H1 (cell line): ENCODE results near the gene LAS1L. TPM values are rescaled to one million over a fixed set of nuclear protein-coding genes. Genes with fewer than 3 reads are reported as not detected.

Experiments
- CTCF ChIA-PET: fragments of 300-600 bp; sonication (Branson Sonifier 250); formaldehyde crosslinking; loops from one replicate; lab custom pipeline; 2021; ENCODE audit not compliant: partially characterized antibody; lab: Charles Lee
- POLR2A ChIA-PET: fragments of 300-600 bp; sonication (Branson Sonifier 250); formaldehyde crosslinking; loops from one replicate; lab custom pipeline; 2021; ENCODE audit warnings: inconsistent platforms; ENCODE audit not compliant: partially characterized antibody; lab: Charles Lee
- DNase-seq, 2 experiments: peaks; one replicate each; pipeline versions ENCODE4 v3.0.0 to v3.0.0-alpha.2; 2010 to 2022; ENCODE audit warnings: low spot score in 2 of 2, low read depth in 1 of 2, mixed read lengths in 1 of 2
- FAIRE-seq: peaks from 2 replicates; lab custom pipeline; 2011; peaks lifted over from hg19 to GRCh38; lab: Jason Lieb, UNC
- H2AFZ ChIP-seq: 2 replicates; pipeline ENCODE4 v1.8.1; 2012; ENCODE audit warnings: low read length, inconsistent platforms
- H2AK5ac ChIP-seq: 2 replicates; pipeline ENCODE4 v1.6.1; 2013; ENCODE audit warnings: low read depth, low read length
- H2BK120ac ChIP-seq: replicated peaks from 2 replicates; pipeline ENCODE3; 2013; ENCODE audit warnings: low read depth, low read length, inconsistent platforms
- H2BK12ac ChIP-seq: 2 replicates; pipeline ENCODE4 v1.6.1; 2013; ENCODE audit warnings: low read depth, low read length
- H2BK15ac ChIP-seq: 2 replicates; pipeline ENCODE4 v1.6.1; 2013; ENCODE audit warnings: low read length
- H2BK20ac ChIP-seq: 2 replicates; pipeline ENCODE4 v1.6.1; 2013; ENCODE audit warnings: low read length
- H2BK5ac ChIP-seq: 2 replicates; pipeline ENCODE4 v1.6.1; 2013; ENCODE audit warnings: low read depth, low read length
- H3K14ac ChIP-seq: 2 replicates; pipeline ENCODE4 v1.6.1; 2013; ENCODE audit warnings: inconsistent platforms; ENCODE audit not compliant: insufficient read length
- H3K18ac ChIP-seq: 2 replicates; pipeline ENCODE4 v1.6.1; 2013; ENCODE audit warnings: low read length; ENCODE audit errors: extremely low read depth
- H3K23ac ChIP-seq: 2 replicates; pipeline ENCODE4 v1.6.1; 2013; ENCODE audit warnings: inconsistent platforms; ENCODE audit not compliant: insufficient read length
- H3K23me2 ChIP-seq: 2 replicates; pipeline ENCODE4 v1.6.1; 2013; ENCODE audit warnings: low read depth, low read length
- H3K27ac ChIP-seq: 2 replicates; pipeline ENCODE4 v1.6.1; 2011; ENCODE audit warnings: low read depth, low read length, inconsistent platforms
- H3K27me3 ChIP-seq, 4 experiments: replicated peaks in 1 of 4; 1 replicate in 1 of 4; 2 replicates in 3 of 4; pipeline versions ENCODE4 v1.6.1 to v1.8.1; 2011 to 2013; ENCODE audit warnings: low read length in 3 of 4, mild to moderate bottlenecking in 3 of 4, inconsistent platforms in 2 of 4, mixed read lengths in 2 of 4, moderate library complexity in 1 of 4; ENCODE audit not compliant: control insufficient read depth in 3 of 4, insufficient read depth in 3 of 4; ENCODE audit errors: extremely low read depth in 1 of 4
- H3K36me3 ChIP-seq, 4 experiments: 2 replicates each; pipeline versions ENCODE4 v1.6.1 to v1.8.1; 2011 to 2013; ENCODE audit warnings: mild to moderate bottlenecking in 4 of 4, low read length in 3 of 4, moderate library complexity in 2 of 4, control low read depth in 1 of 4, inconsistent platforms in 1 of 4; ENCODE audit not compliant: insufficient read depth in 4 of 4, control insufficient read depth in 2 of 4
- H3K4ac ChIP-seq: replicated peaks from 2 replicates; pipeline ENCODE3; 2013; ENCODE audit warnings: low read length, low read depth, mixed read lengths, inconsistent platforms; ENCODE audit not compliant: insufficient read length
- H3K4me1 ChIP-seq, 4 experiments: replicated peaks in 1 of 4; 1 replicate in 1 of 4; 2 replicates in 3 of 4; pipeline versions ENCODE4 v1.6.1 to v1.8.1; 2011 to 2013; ENCODE audit warnings: low read length in 3 of 4, inconsistent platforms in 2 of 4, mixed read lengths in 1 of 4; ENCODE audit not compliant: insufficient read depth in 4 of 4, control insufficient read depth in 3 of 4
- H3K4me2 ChIP-seq, 2 experiments: 2 replicates each; pipeline versions ENCODE4 v1.6.1 to v1.8.1; 2011 to 2013; ENCODE audit warnings: low read depth in 2 of 2, low read length in 2 of 2, control low read depth in 1 of 2, inconsistent platforms in 1 of 2, mild to moderate bottlenecking in 1 of 2; ENCODE audit not compliant: insufficient read depth in 1 of 2
- H3K4me3 ChIP-seq, 4 experiments: fragments of 200-600, 300-600 bp in 1 of 4; sonication (generic), shearing (Covaris generic), sonication (Bioruptor Twin) in 1 of 4; 2 replicates each; pipeline versions ENCODE4 v1.5.1 to v1.8.1; 2011 to 2016; ENCODE audit warnings: low read length in 4 of 4, low read depth in 3 of 4, control low read depth in 2 of 4, inconsistent platforms in 2 of 4, mild to moderate bottlenecking in 2 of 4, mixed read lengths in 1 of 4, moderate library complexity in 1 of 4; ENCODE audit not compliant: insufficient read depth in 2 of 4; ENCODE audit errors: extremely low read depth in 1 of 4
- H3K56ac ChIP-seq: replicated peaks from 2 replicates; pipeline ENCODE3; 2013; ENCODE audit warnings: low read depth, mild to moderate bottlenecking, mixed read lengths, low read length, inconsistent platforms; ENCODE audit not compliant: insufficient read length
- H3K79me1 ChIP-seq: 2 replicates; pipeline ENCODE4 v1.6.1; 2013; ENCODE audit warnings: low read depth, low read length, control low read depth
- H3K79me2 ChIP-seq, 2 experiments: 2 replicates each; pipeline versions ENCODE4 v1.6.1 to v1.8.1; 2012 to 2013; ENCODE audit warnings: low read length in 2 of 2, mild to moderate bottlenecking in 2 of 2, inconsistent platforms in 1 of 2; ENCODE audit not compliant: insufficient read depth in 2 of 2, control insufficient read depth in 1 of 2
- H3K9ac ChIP-seq, 4 experiments: replicated peaks in 1 of 4; 1 replicate in 1 of 4; 2 replicates in 3 of 4; pipeline versions ENCODE4 v1.6.1 to v1.8.1; 2011 to 2013; ENCODE audit warnings: low read depth in 3 of 4, low read length in 3 of 4, control low read depth in 2 of 4, mild to moderate bottlenecking in 2 of 4, moderate library complexity in 2 of 4, inconsistent platforms in 1 of 4; ENCODE audit errors: extremely low read depth in 1 of 4
- H3K9me3 ChIP-seq, 2 experiments: 2 replicates each; pipeline versions ENCODE4 v1.6.1 to v1.8.1; 2012 to 2013; ENCODE audit warnings: mild to moderate bottlenecking in 2 of 2, moderate library complexity in 2 of 2, control low read depth in 1 of 2, inconsistent platforms in 1 of 2, low read depth in 1 of 2, low read length in 1 of 2, mixed read lengths in 1 of 2; ENCODE audit not compliant: insufficient read depth in 2 of 2
- H4K20me1 ChIP-seq, 2 experiments: replicated peaks in 1 of 2; 2 replicates each; pipeline versions ENCODE3 to v1.8.1; 2011 to 2013; ENCODE audit warnings: inconsistent platforms in 2 of 2, low read length in 2 of 2, mild to moderate bottlenecking in 1 of 2; ENCODE audit not compliant: insufficient read depth in 2 of 2, control insufficient read depth in 1 of 2
- H4K5ac ChIP-seq: 2 replicates; pipeline ENCODE4 v1.6.1; 2013; ENCODE audit warnings: low read length, low read depth, mixed read lengths, inconsistent platforms; ENCODE audit not compliant: insufficient read length
- H4K8ac ChIP-seq: 2 replicates; pipeline ENCODE4 v1.8.0; 2013; ENCODE audit warnings: mild to moderate bottlenecking, moderate library complexity, low read length, inconsistent platforms; ENCODE audit not compliant: insufficient read depth; ENCODE audit errors: extremely low read depth
- H4K91ac ChIP-seq: replicated peaks from 2 replicates; pipeline ENCODE3; 2013; ENCODE audit warnings: low read length, mixed read lengths, inconsistent platforms; ENCODE audit not compliant: insufficient read length
- ASH2L ChIP-seq: fragments of 200-600, 300-600 bp; sonication (generic); IDR thresholded peaks from one replicate; pipeline ENCODE4 v1.7.1; 2017; ENCODE audit warnings: low read length
- CBX5 ChIP-seq: fragments of 300-800, 300-1000 bp; sonication (generic); IDR thresholded peaks from 2 replicates; pipeline ENCODE4 v1.7.1; 2016; ENCODE audit warnings: antibody characterized with exemption, low read length, low read depth
- SIRT6 ChIP-seq: IDR thresholded peaks from one replicate; pipeline ENCODE4 v1.7.1; 2012; ENCODE audit warnings: low read length, inconsistent platforms
- polyA plus RNA-seq, 7 experiments: library from polyadenylated mRNA; depleted of rRNA in 3 of 7; stranded (reverse) in 5 of 7; unstranded in 2 of 7; fragments of >200 nt in 5 of 7; fragments of 200-250 nt in 2 of 7; gene quantifications; 1 replicate in 5 of 7; 2 replicates in 1 of 7; 4 replicates in 1 of 7; pipeline versions ENCODE4 v1.2.1 to v1.2.3, GENCODE V29; 2011 to 2013; ENCODE audit warnings: missing spikeins in 2 of 7, mixed read lengths in 2 of 7
- total RNA-seq: library from RNA; stranded (reverse); fragmentation: NEBNext Ultra II Directional; extraction: Animal tissue kit (Norgen Biotek cat#: 25700); gene quantifications from 2 replicates; pipeline ENCODE4 v1.2.1, GENCODE V29; 2021

Gene LAS1L
- total and polyA plus RNA-seq, 2 of the 8 experiments (the other 6 are each of a cell fraction or from before 2014, with no cell fraction given), result 39.5 to 65.0 TPM

GRCh38 chrX:65578346-65578745 lies 43.8 kb upstream of the LAS1L start:
- Histone ChIP-seq H3K4me1 (peaks cover 0 to 4% (median 3%) of the 10 kb centered on the region in 4 experiments; a peak in 2 of 7 replicates), H2BK5ac (no peak overlapping the region), H3K23me2 (no peaks in the 10 kb centered on the region), H3K79me2 (no peaks in the 10 kb centered on the region), H3K56ac (no peak overlapping the region), H2BK20ac (no peak overlapping the region), H3K4me3 (no peak overlapping the region), H3K14ac (no peak overlapping the region), H4K20me1 (no peaks in the 10 kb centered on the region), H4K5ac (no peak overlapping the region), H3K9ac (no peak overlapping the region), H3K4me2 (no peak overlapping the region), H3K4ac (no peak overlapping the region), H2BK12ac (no peak overlapping the region), H2AFZ (no peak overlapping the region), H3K27me3 (no peaks in the 10 kb centered on the region), H2BK120ac (no peak overlapping the region), H2AK5ac (no peak overlapping the region), H2BK15ac (no peak overlapping the region), H4K8ac (no peak overlapping the region), H3K27ac (no peak overlapping the region), H3K79me1 (no peaks in the 10 kb centered on the region), H4K91ac (no peak overlapping the region), H3K9me3 (no peaks in the 10 kb centered on the region), H3K23ac (no peak overlapping the region), H3K36me3 (no peaks in the 10 kb centered on the region), H3K18ac (no peak overlapping the region)
- ChIA-PET CTCF (no interaction called here), POLR2A (no interaction called here)
- no peak for FAIRE-seq
- DNase-seq, result no peak
- TF ChIP-seq SIRT6 (no peak), CBX5 (no peak), ASH2L (no peak)
